Measurements from ENCODE around the gene MEIOC.
"Not testable (repeated sequence)": the region's sequence is repeated elsewhere in the genome, so short reads cannot be mapped to it uniquely, and the experiment has no call there.

The MEIOC gene

GRCh38 chr17:44648963-44649362 lies 7.3 kb upstream of the MEIOC start:
- no peak for DNase-seq

- no peak for DNase-seq
Measured at GRCh38 chr17:44651228-44651627, 5.0 kb upstream of the MEIOC start.

- DNase-seq: no peak
Measured at GRCh38 chr17:44652727-44653126, 3.5 kb upstream of the MEIOC start.

GRCh38 chr17:44653384-44653783 lies 2.9 kb upstream of the MEIOC start:
- no peak for DNase-seq

GRCh38 chr17:44653954-44654353 lies 2.3 kb upstream of the MEIOC start:
- DNase-seq: no peak

- DNase-seq: no peak
Measured at GRCh38 chr17:44661835-44662234, 5.6 kb downstream of the MEIOC start.

- no peak for DNase-seq
Measured at GRCh38 chr17:44663095-44663494, 6.8 kb downstream of the MEIOC start.

- no peak for DNase-seq
Measured at GRCh38 chr17:44664867-44665266, 8.6 kb downstream of the MEIOC start.

- no peak for DNase-seq
Measured at GRCh38 chr17:44666006-44666405, 9.7 kb downstream of the MEIOC start.

GRCh38 chr17:44672479-44673093 lies 16.3 kb downstream of the MEIOC start:
- DNase-seq: no peak

GRCh38 chr17:44673893-44674292 lies 17.6 kb downstream of the MEIOC start:
- no peak for DNase-seq

GRCh38 chr17:44677136-44677535 lies 20.9 kb downstream of the MEIOC start:
- DNase-seq: no peak

- not testable (repeated sequence) for DNase-seq
Measured at GRCh38 chr17:44683303-44683702, 27.0 kb downstream of the MEIOC start.

GRCh38 chr17:44687756-44688155 lies 31.5 kb downstream of the MEIOC start:
- no peak for DNase-seq

- DNase-seq: no peak
Measured at GRCh38 chr17:44688200-44688599, 31.9 kb downstream of the MEIOC start.

- no peak for DNase-seq
Measured at GRCh38 chr17:44688675-44689476, 32.6 kb downstream of the MEIOC start.

GRCh38 chr17:44689477-44690217 lies 33.4 kb downstream of the MEIOC start, which contains the start of gene CCDC43:
Gene CCDC43, minus strand, starts transcription at chr17:44689776. Its CDS starts 23 bp downstream, at chr17:44689753.
- peak; percentile 93 for DNase-seq

- not testable (repeated sequence) for DNase-seq
Measured at GRCh38 chr17:44690746-44691306, 34.6 kb downstream of the MEIOC start.

- no peak for DNase-seq
Measured at GRCh38 chr17:44693609-44694008, 37.3 kb downstream of the MEIOC start.

GRCh38 chr17:44700288-44700687 lies 44.0 kb downstream of the MEIOC start:
- DNase-seq: not testable (repeated sequence)

GRCh38 chr17:44707755-44708400 lies 51.6 kb downstream of the MEIOC start:
- DNase-seq: no peak

- DNase-seq: peak; percentile 91
Measured at GRCh38 chr17:44708401-44709263, 52.4 kb downstream of the MEIOC start, which contains the start of gene DBF4B. Gene DBF4B, plus strand, starts transcription at chr17:44708665. Its CDS starts 156 bp downstream, at chr17:44708821.

Data from stimulated activated CD4-positive, alpha-beta T cell treated with anti-CD3 and anti-CD28 coated beads, Interleukin-4, amount 100 ng/mL, for 24 hours (primary cell).